ENCODE data around the gene ID3. TPM values are rescaled to one million over a fixed set of nuclear protein-coding genes. Genes with fewer than 3 reads are reported as not detected.
"Not testable (repeated sequence)": the region's sequence is repeated elsewhere in the genome, so short reads cannot be mapped to it uniquely, and the experiment has no call there.

Gene ID3
- total RNA-seq, 6 donors from 2014 or later = 75.4 to 269 (median 135) TPM

GRCh38 chr1:23545851-23546250, 13.4 kb downstream of the ID3 start:
- no peak for DNase-seq
- no peak for TF ChIP-seq POLR2AphosphoS5 (IDR thresholded peaks at IDR 0.05)
- no peaks in the 10 kb centered on the region for H3K9me3 ChIP-seq
- H3K4me3 ChIP-seq = no peak overlapping the region
- ATAC-seq (ENCODE audit: low FRiP score in 2 of 2) = no peak
- H3K27me3 ChIP-seq = no peaks in the 10 kb centered on the region
- H3K4me1 ChIP-seq = peaks cover 20 to 42% (median 30%) of the 10 kb centered on the region in 4 donors
- peak overlapping the region in 1 of 4 donors; percentile 42 for H3K27ac ChIP-seq
- no peaks in the 10 kb centered on the region for H3K36me3 ChIP-seq
- 88 to 91% methylated on average over 9 of the region's 9 CpGs for WGBS, 2 donors

- ATAC-seq (ENCODE audit: low FRiP score in 2 of 2) (peak; percentile 83 to 84), DNase-seq (peak in 1 of 2 donors; percentile 79)
- no peaks in the 10 kb centered on the region for H3K9me3 ChIP-seq
- H3K27me3 ChIP-seq = no peaks in the 10 kb centered on the region
- H3K27ac ChIP-seq = peak overlapping the region in 1 of 4 donors; percentile 42
- 20 to 38% methylated on average over 6 to 8 of the region's 8 CpGs for WGBS, 2 donors
- H3K36me3 ChIP-seq = no peaks in the 10 kb centered on the region
- no peak overlapping the region for H3K4me3 ChIP-seq
- peaks cover 22 to 44% (median 33%) of the 10 kb centered on the region in 4 donors for H3K4me1 ChIP-seq
- TF ChIP-seq CTCF (IDR thresholded peaks at IDR 0.05) (peak; percentile 79 to 95 (median 92)), EP300 (IDR thresholded peaks at IDR 0.05) (no peak)
These were observed 14.6 kb downstream of the ID3 start for GRCh38 chr1:23544444-23545389.

- Histone ChIP-seq H3K27me3 (no peaks in the 10 kb centered on the region), H3K4me1 (peaks cover 22 to 42% (median 37%) of the 10 kb centered on the region in 4 donors), H3K27ac (no peak overlapping the region), H3K4me3 (no peak overlapping the region), H3K9me3 (no peaks in the 10 kb centered on the region), H3K36me3 (no peaks in the 10 kb centered on the region)
- no peak for ATAC-seq (ENCODE audit: low FRiP score in 2 of 2)
- no peak for TF ChIP-seq POLR2A (IDR thresholded peaks at IDR 0.05)
- no peak for TF ChIP-seq CTCF (IDR thresholded peaks at IDR 0.05)
- no peak for TF ChIP-seq POLR2AphosphoS5 (IDR thresholded peaks at IDR 0.05)
- TF ChIP-seq EP300 (IDR thresholded peaks at IDR 0.05) = no peak
- 71 to 80% methylated on average over 8 of the region's 8 CpGs for WGBS, 2 donors
- no peak for DNase-seq
These were observed 15.4 kb downstream of the ID3 start for GRCh38 chr1:23543707-23544443.

- not testable (repeated sequence) for H3K4me3 ChIP-seq; H3K36me3 ChIP-seq; H3K27me3 ChIP-seq; DNase-seq; H3K9me3 ChIP-seq; ATAC-seq (ENCODE audit: low FRiP score in 2 of 2); H3K27ac ChIP-seq
- peaks cover 13 to 33% (median 30%) of the 10 kb centered on the region in 4 donors for H3K4me1 ChIP-seq
- WGBS, 2 donors = 85 to 87% methylated on average over 5 of the region's 5 CpGs
These were observed 16.4 kb downstream of the ID3 start for GRCh38 chr1:23542940-23543339.

- DNase-seq = peak in 1 of 2 donors; percentile 92
- Histone ChIP-seq H3K36me3 (no peaks in the 10 kb centered on the region), H3K27me3 (no peaks in the 10 kb centered on the region), H3K4me1 (peaks cover 2 to 12% (median 9%) of the 10 kb centered on the region in 4 donors), H3K27ac (no peak overlapping the region), H3K9me3 (no peaks in the 10 kb centered on the region), H3K4me3 (peak overlapping the region in 1 of 4 donors; percentile 11)
- no peak for TF ChIP-seq POLR2A (IDR thresholded peaks at IDR 0.05)
- peak; percentile 88 to 94 (median 92) for TF ChIP-seq CTCF (IDR thresholded peaks at IDR 0.05)
- ATAC-seq (ENCODE audit: low FRiP score in 2 of 2) = peak; percentile 93 to 95
- WGBS, 2 donors = 1 to 3% methylated on average over 16 of the region's 16 CpGs
These were observed 19.5 kb downstream of the ID3 start for GRCh38 chr1:23539698-23540266.
